Ishikawa (cell line): ENCODE data around the gene THRB.

Experiments used
- CEBPB ChIP-seq: IDR thresholded peaks from 2 replicates; pipeline ENCODE4 v1.6.1; 2012
- CREB1 ChIP-seq: IDR thresholded peaks from 2 replicates; pipeline ENCODE4 v1.6.1; 2012; ENCODE audit warnings: low read depth
- EGR1 ChIP-seq: IDR thresholded peaks from 2 replicates; pipeline ENCODE4 v1.6.1; 2012
- EP300 ChIP-seq: IDR thresholded peaks from 2 replicates; pipeline ENCODE4 v1.6.1; 2012; ENCODE audit warnings: borderline replicate concordance
- FOXM1 ChIP-seq: IDR thresholded peaks from 2 replicates; pipeline ENCODE4 v1.6.1; 2012; ENCODE audit warnings: low read depth, borderline replicate concordance
- NFIC ChIP-seq: IDR thresholded peaks from 2 replicates; pipeline ENCODE4 v1.6.1; 2012
- RAD21 ChIP-seq: IDR thresholded peaks from 2 replicates; pipeline ENCODE4 v1.6.1; 2012; ENCODE audit warnings: low read depth
- TAF1 ChIP-seq: IDR thresholded peaks from 2 replicates; pipeline ENCODE4 v1.6.1; 2012; ENCODE audit warnings: low read depth, mild to moderate bottlenecking
- TCF12 ChIP-seq: IDR thresholded peaks from 2 replicates; pipeline ENCODE4 v1.6.1; 2012; ENCODE audit warnings: low read depth
- TEAD4 ChIP-seq: IDR thresholded peaks from 2 replicates; pipeline ENCODE4 v1.6.1; 2012
- YY1 ChIP-seq: IDR thresholded peaks from 2 replicates; pipeline ENCODE4 v1.6.1; 2012; ENCODE audit warnings: low read depth
- ZBTB7A ChIP-seq: IDR thresholded peaks from 2 replicates; pipeline ENCODE4 v1.6.1; 2012; ENCODE audit warnings: low read depth
- TF ChIP-seq, protein P1 (sequence below): IDR thresholded peaks from 2 replicates; pipeline ENCODE4 v1.6.1; 2012; ENCODE audit warnings: low read depth, mild to moderate bottlenecking
- TF ChIP-seq, protein P2 (sequence below): IDR thresholded peaks from 2 replicates; pipeline ENCODE4 v1.6.1; 2012
- TF ChIP-seq, protein P3 (sequence below): IDR thresholded peaks from 2 replicates; pipeline ENCODE4 v1.6.1; 2012

The THRB gene

DNA sequence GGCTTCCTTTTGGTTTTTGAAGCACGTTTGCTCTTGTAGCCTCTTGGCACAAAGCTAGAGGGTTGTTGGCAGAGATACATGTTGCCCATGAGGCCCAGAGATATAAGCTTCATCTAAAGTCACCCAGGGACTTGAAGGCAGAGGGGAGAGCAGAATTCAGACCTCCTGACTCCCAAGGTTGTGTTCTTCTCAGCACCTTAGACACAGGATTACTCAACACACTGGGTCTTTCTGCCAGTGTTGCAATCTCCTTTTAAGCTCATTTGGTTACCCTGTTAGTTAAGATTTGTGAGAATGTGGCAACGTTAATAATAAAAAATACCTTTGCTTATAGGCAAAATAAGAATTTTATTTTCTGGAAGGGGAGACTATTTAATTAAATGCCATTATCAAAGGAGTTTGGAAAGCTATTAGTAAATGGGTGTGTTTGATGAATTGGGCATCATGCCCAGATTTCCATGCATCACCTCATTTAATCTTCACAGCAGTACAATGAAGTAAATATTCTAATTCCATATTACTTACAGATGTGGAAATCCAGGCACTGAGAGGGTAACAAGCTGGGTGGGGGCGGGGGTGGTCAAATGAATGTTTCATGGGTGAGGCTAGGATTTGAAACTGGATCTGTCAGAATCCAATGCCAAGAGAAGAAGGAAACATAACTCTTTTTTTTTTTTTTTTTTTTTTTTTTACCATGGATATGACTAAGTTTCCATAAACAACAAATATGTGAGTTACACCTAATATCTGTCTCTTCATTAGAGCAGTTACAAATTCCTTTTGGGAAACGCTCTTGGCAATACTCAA lies 366.2 kb downstream of the THRB start:
- TF ChIP-seq, protein P1, sequence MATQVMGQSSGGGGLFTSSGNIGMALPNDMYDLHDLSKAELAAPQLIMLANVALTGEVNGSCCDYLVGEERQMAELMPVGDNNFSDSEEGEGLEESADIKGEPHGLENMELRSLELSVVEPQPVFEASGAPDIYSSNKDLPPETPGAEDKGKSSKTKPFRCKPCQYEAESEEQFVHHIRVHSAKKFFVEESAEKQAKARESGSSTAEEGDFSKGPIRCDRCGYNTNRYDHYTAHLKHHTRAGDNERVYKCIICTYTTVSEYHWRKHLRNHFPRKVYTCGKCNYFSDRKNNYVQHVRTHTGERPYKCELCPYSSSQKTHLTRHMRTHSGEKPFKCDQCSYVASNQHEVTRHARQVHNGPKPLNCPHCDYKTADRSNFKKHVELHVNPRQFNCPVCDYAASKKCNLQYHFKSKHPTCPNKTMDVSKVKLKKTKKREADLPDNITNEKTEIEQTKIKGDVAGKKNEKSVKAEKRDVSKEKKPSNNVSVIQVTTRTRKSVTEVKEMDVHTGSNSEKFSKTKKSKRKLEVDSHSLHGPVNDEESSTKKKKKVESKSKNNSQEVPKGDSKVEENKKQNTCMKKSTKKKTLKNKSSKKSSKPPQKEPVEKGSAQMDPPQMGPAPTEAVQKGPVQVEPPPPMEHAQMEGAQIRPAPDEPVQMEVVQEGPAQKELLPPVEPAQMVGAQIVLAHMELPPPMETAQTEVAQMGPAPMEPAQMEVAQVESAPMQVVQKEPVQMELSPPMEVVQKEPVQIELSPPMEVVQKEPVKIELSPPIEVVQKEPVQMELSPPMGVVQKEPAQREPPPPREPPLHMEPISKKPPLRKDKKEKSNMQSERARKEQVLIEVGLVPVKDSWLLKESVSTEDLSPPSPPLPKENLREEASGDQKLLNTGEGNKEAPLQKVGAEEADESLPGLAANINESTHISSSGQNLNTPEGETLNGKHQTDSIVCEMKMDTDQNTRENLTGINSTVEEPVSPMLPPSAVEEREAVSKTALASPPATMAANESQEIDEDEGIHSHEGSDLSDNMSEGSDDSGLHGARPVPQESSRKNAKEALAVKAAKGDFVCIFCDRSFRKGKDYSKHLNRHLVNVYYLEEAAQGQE, result no peak
- TF ChIP-seq TAF1, result no peak
- TF ChIP-seq RAD21, result no peak
- no peak for TF ChIP-seq ZBTB7A
- TF ChIP-seq TEAD4, result peak; percentile 69
- TF ChIP-seq, protein P2, sequence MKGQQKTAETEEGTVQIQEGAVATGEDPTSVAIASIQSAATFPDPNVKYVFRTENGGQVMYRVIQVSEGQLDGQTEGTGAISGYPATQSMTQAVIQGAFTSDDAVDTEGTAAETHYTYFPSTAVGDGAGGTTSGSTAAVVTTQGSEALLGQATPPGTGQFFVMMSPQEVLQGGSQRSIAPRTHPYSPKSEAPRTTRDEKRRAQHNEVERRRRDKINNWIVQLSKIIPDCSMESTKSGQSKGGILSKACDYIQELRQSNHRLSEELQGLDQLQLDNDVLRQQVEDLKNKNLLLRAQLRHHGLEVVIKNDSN, result no peak
- peak; percentile 62; the same call in 1 of the 2 replicates for TF ChIP-seq FOXM1
- no peak for TF ChIP-seq CREB1
- no peak for TF ChIP-seq EGR1
- TF ChIP-seq YY1, result no peak
- TF ChIP-seq EP300, result peak; percentile 92
- TF ChIP-seq, protein P3, sequence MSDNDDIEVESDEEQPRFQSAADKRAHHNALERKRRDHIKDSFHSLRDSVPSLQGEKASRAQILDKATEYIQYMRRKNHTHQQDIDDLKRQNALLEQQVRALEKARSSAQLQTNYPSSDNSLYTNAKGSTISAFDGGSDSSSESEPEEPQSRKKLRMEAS, result no peak
- TF ChIP-seq NFIC, result peak; percentile 94
- peak; percentile 94 for TF ChIP-seq CEBPB
- peak; percentile 92 for TF ChIP-seq TCF12

DNA sequence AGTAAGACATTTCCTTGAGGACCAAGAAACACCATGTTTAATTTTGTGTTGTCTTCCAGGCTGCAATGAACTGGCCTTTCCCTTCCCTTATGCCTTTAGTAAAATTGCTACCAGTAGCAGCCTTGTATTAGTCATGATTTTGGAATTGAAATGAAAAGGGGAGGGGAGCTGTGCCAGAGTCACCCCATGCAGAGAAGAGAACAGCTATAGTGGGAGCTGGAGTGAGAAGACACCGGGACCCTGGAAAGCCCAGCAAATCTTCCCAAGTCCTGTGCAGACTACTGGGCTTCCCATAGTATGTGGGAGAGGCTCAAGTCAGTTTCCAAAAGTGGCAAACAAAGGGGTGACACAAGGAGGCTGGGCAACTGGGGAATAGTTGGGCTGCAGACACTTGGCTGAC lies 371.1 kb downstream of the THRB start:
- TF ChIP-seq CREB1 (no peak), ZBTB7A (no peak), RAD21 (no peak), YY1 (no peak), EGR1 (no peak), TAF1 (no peak), CEBPB (no peak), EP300 (no peak; the same call in 1 of the 2 replicates), TEAD4 (no peak)
- TF ChIP-seq, protein P1, result no peak
- TF ChIP-seq, protein P3, result no peak
- TF ChIP-seq, protein P2, result no peak

DNA sequence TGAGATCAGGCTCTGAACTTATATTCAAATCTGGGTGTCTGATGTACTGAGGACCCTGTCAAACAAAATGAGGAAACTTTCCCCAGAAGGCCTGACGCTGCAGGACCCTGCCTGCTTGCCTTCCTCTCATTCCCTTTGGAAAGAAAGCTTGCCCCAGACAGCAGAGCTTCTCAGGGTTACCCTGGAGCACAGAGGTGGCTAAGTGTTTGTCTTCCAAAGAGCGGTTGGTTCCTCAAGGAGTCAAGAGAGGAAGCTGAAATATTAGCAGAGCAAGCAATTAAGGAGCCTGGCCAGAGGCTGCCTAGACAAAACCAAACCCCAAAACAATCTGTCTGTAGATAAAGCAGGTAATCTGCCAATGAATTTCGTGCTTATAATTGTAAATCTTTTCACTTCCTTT lies 374.2 kb downstream of the THRB start:
- TF ChIP-seq EGR1 (no peak), TEAD4 (no peak), FOXM1 (no peak), RAD21 (no peak), CREB1 (no peak), NFIC (no peak), TAF1 (no peak), EP300 (no peak), YY1 (no peak), TCF12 (no peak), ZBTB7A (no peak)
- TF ChIP-seq, protein P2, result no peak
- TF ChIP-seq, protein P3, result no peak
- TF ChIP-seq, protein P1, result no peak
